Hair follicle dermal papilla cell (primary cell): Measurements from ENCODE around the gene PHYH. TPM values are rescaled to one million over a fixed set of nuclear protein-coding genes. Genes with fewer than 3 reads are reported as not detected.

Experiments
- total RNA-seq: library from RNA; depleted of rRNA; stranded (reverse); fragments of >200 nt; gene quantifications from 2 replicates; pipeline ENCODE4 v1.2.3, GENCODE V29; 2012

Gene PHYH
- 18.2 and 21.0 TPM in 2 replicates for total RNA-seq

GRCh38 chr10:13299437-13300287 lies at the start of gene PHYH:
TSS of gene PHYH (minus strand) at chr10:13300064. CDS start at chr10:13300042, 22 bp downstream.

DNA sequence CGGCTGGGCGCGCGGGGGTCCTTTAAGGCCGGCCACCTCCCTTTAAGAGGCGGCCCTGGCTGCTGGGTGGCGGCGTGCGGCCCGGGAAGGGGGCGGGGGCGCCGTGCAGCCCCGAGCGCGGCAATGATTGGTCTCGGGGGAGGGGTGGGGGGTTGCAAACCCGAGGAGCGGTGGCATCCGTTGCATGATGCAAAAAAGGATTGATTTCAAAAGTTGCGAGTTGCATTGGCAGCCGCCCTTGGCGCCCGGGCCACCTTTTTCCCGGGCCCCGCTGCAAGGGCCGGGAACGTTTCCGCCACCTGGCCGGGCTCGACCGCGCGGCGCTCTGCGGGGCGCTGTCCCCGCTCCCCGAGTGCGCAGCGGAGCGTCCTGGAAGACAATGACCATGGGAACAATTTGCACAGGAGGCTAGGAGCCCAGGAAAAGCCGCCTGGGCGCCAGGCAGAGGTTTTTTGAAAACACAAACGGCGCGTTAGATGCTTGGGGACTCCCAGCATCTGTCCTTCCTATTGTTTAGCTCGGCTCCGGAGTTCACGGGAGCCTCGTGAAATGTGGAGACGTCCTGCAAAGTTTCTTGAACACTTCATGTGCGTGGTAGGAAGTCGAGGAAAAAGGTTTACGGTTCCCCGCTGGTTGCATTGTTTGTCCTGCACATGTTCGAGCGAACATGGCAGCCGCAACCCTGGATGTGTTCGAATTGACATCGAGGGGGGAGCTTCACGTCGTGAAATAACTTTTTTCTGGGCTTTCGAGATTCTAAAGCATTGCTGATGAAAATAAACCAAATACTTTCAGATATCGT lies 48.6 kb upstream of the PHYH start, which contains the start of gene SEPHS1:
Gene SEPHS1, minus strand, starts transcription at position 78 of the 802 bp plus-strand sequence. CDS start 3,343 bp downstream, outside the sequence.

GRCh38 chr10:13234172-13234571 lies 65.7 kb downstream of the PHYH start, which contains the start of gene UCMA:
TSS of gene UCMA (minus strand) at chr10:13234374. CDS start at chr10:13234258, 116 bp downstream.

Other genes with a start within 250 kb of the PHYH start
- 104 and 111 TPM in 2 replicates for gene OPTN, start 199.9 kb downstream of the PHYH start, total RNA-seq
- 0.81 and 0.85 TPM in 2 replicates for gene MCM10, start 138.5 kb downstream of the PHYH start, total RNA-seq
- gene UCMA, start 65.7 kb downstream of the PHYH start, total RNA-seq, result not detected in 2 replicates
- gene SEPHS1, start 48.2 kb upstream of the PHYH start, total RNA-seq, result 31.6 and 42.7 TPM in 2 replicates
- gene BEND7, start 228.9 kb upstream of the PHYH start, total RNA-seq, result 4.5 and 4.9 TPM in 2 replicates